DMS79 (cell line): ENCODE data around the gene CHODL.

ENCODE experiments used
- DNase-seq: peaks from one replicate; lab custom pipeline; 2025; lab: John Stamatoyannopoulos, UW

Gene CHODL, protein sequence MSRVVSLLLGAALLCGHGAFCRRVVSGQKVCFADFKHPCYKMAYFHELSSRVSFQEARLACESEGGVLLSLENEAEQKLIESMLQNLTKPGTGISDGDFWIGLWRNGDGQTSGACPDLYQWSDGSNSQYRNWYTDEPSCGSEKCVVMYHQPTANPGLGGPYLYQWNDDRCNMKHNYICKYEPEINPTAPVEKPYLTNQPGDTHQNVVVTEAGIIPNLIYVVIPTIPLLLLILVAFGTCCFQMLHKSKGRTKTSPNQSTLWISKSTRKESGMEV

DNA sequence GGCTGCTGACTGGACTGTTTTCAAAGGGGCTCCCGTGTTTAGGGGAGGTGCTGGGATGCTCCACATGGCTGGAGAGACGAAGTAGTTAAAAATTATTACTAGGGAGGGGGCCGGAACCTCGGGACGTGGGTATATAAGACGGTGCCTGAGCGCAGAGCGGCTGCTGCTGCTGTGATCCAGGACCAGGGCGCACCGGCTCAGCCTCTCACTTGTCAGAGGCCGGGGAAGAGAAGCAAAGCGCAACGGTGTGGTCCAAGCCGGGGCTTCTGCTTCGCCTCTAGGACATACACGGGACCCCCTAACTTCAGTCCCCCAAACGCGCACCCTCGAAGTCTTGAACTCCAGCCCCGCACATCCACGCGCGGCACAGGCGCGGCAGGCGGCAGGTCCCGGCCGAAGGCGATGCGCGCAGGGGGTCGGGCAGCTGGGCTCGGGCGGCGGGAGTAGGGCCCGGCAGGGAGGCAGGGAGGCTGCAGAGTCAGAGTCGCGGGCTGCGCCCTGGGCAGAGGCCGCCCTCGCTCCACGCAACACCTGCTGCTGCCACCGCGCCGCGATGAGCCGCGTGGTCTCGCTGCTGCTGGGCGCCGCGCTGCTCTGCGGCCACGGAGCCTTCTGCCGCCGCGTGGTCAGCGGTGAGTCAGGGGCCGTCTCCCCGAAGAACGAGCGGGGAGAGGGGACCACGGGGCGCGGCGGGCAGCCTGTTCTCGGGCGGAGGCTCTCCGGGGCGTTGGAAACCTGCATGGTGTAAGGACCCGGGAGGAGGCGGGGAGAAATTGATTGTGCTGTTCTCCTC lies at the start of gene CHODL:
CHODL (plus strand) TSS at position 163 of the 793 bp plus-strand sequence; CDS start at position 554, 391 bp downstream.
- DNase-seq: peak; percentile 35

DNA sequence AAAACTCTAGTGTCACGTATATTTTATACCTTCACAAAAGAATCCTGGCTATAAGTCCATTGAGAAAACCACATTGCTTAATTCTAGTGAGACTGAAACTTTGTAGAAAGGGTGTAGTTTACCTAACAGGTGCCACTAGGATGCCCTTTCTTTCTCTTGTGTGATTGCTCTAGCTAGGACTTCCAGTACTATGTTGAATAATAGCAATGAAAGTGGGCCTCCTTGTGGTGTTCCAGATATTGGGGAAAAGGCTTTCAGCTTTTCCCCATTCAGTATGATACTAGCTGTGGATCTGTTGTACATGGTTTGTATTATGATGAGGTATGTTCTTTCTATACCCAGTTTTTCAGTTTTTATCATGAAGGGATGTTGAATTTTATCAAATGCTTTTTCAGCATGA lies 39.7 kb upstream of the CHODL start:
- DNase-seq: no peak

DNA sequence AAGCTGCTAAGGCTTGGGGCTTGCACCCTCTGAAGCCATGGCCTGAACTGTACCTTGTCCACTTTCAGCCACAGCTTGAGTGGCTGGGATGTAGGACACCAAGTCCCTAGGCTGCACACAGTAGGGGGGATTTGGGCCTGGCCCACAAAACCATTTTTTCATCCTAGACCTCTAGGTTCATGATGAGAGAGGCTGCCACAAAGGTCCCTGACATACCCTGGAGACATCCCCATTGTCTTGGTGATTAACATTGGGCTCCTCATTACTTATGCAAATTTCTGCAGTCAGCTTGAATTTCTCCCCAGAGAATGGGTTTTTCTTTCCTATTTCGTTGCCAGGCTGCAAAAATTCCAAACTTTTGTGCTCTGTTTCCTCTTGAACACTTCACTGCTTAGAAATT lies 26.3 kb upstream of the CHODL start:
- no peak for DNase-seq

DNA sequence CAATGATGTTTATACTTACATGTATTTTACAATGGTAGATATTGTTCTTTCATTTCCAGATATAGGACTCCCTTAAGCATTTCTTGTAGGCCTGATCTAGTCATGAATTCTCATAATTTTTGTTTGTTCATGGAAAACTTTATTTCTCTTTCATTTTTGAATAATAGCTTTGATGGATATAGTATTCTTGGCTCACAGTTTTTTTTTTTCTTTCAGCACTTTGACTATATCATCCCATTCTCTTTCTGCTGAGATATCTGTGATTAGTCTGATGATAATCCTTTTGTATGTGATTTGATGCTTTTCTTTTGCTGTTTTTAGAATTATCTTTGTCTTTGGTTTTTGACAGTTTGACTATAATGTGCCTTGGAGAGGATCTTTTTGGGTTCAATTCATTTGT lies 24.1 kb upstream of the CHODL start:
- no peak for DNase-seq

DNA sequence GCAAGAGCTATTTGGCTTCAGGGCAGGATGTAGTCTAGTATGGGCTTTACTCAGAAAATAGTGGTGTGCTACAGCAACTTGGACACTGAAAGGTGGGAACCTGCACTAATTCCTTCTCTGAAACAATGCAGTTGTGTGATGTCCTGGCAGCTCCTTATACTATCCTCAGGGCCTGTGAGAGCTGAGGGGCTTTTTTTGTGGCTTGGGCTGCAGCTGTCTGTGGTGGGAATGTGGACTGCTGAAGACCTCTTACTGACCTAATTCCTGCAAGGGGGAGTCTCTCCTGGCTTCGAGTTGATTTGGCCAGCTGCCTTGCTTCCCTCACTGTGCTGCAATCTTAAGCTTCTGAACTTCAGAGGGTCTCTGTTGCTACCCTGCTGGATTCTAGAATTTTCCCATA lies 22.3 kb upstream of the CHODL start:
- no peak for DNase-seq

DNA sequence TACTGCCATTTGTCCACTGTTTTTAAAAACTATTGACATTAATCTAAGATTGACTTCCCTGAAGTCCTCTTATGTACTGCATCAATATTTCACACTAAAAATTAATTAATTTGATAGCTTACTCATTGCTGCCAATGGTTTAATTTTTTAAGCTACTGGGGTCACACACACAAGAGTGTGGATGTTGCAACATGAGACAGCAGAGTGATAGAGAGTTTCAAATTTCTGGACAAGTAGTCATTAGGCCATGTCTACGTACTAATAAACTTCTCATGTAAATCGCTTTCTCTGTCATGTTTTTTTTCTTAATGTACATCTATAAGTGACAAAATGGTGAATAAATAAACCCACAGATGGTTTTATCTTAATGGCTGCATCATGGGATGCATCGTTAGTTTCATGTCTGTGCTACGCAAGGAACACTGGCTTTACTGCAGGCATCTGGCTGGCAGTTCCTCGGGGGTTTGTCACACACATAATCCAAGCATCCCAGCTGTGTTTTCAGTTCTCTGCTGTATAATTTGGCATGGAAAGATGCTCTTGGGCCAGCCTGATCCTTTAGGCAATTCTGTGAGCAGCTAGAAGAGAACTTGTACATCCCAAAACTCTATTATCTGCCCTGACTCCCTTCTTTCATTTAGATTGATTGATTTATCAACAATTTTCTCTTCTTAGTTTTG lies 16.4 kb upstream of the CHODL start:
- no peak for DNase-seq

DNA sequence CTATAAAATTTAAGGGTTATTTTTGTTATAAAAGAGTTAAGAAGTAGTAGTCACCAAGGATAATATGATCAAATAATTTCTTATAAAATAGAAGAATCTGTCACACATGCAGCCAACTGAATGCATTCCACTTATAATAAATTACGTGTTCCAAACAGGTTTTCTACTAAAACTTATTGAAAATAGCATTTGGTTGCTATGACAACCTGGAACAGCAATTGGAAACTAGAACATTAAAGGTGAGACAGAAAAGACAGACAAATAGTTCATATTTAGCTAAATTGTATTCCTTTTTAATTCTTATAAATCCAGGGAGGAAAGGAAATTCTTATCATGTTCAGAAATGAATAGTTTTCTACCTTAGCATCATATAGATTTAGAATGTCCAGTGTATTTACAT lies 9.1 kb upstream of the CHODL start:
- DNase-seq: no peak

DNA sequence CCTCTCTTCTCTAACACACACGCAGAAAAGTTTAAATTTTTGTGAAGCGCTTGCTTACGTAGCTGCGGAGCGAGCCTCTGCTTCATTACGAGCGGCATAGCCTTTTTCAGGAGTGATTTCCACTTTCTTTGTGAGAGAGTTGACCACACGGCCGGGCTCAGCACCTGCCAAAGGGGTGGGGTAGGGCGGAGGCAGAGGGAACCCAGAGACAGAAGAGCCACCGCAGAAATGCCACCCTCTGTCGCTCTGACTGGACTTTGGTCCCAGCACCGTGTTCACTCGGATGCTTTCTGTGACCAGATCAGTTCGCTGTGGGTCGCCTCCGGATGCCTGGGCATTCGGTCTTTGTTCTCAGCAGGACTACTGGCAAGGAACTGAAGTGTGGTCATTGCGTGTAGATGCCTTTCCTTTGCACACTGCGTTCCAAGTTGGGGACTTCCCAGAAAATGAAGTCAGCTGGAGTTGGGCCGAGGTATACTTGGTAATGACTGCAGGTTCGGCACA lies 883 bp downstream of the CHODL start:
- peak; percentile 6 for DNase-seq

DNA sequence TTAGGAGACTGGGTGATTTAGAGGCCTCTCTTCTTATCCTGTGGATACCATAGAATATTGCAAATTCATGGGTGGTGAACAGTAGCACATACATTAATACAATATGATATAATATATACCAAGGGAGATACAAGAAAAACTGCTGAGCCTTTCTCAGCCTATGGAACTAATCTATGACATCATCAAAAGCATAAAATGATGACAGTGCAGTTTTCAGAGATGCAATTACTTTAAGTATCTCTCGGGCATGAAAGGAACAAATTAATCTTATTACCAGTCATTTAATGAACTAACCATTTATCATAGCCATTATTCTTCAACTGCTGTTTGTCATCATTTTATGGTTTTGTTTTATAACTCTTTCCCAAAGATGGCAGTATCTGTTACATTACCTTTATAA lies 3.5 kb downstream of the CHODL start:
- DNase-seq: no peak

DNA sequence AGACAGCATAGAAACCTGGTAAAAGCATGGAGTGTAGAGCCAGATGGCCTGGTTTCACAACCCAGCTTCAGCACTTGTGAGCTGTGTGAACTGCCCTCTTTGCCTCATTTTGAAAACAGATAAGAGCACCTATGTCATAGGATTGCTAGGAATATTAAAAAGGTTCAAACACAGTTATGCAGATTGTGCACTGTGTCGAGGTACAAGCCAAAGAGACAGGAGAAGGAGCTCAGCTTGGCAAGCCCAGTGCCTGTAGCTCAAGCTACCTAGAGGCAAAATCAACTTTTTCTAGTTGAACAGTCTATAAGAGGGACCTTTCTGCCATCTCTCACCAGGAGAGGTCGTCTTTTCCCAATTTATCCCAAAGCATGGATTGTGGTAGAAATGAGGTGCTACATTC lies 5.0 kb downstream of the CHODL start:
- no peak for DNase-seq

DNA sequence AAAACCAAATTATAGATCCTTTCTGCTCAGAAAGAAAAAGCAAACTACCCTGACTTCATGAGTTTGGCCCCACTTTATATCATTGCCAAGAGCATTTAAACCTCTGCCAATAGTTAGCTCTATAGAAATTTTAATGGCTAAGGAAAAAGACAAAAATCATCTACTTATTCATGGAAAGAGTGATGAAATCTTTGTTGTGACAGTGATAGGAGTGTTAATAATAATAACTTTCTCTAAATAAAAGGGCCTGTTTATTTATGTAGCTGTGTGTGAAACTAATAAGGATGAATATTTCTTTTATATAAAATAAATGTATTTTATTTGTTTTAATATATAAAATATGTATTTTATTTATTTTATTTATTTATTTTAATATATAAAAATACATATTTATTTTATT lies 6.4 kb downstream of the CHODL start:
- DNase-seq: no peak

DNA sequence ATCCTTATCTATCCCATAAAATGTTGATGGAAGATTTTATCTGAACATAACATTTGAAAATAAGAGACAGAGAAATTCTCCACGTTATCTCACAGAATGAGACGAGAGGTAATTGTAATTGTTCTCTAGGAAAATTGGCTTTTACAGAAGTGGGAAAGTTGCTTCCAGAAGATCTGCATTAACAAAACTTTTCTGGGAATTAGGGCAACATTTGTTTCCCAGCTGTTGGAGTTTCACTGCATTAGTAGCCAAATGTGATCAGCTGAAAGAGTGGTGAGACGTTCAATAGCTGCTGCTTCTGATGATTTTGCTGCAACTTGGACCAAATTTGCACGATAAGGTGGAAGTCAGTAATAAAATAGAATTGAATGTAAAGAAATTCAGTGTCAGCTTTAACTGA lies 7.6 kb downstream of the CHODL start:
- DNase-seq: no peak

DNA sequence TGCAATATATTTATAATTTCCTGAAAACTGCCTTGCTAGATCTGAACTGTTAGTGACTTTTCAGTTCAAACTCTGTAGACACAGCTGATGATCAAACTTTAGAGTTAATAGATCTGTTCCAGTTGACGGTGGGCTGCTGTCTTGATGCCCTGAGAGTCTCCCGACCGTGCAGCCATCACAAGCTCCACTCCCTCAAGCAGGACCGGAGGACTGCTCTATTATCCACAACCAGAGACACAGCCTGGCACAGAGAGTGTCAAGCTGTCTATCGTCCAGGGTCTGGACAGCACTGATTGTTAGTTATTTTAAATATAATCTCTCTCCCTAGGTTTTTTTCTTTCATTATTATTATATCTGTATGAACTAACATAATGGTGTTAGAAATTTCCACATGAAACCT lies 8.0 kb downstream of the CHODL start:
- DNase-seq: no peak

DNA sequence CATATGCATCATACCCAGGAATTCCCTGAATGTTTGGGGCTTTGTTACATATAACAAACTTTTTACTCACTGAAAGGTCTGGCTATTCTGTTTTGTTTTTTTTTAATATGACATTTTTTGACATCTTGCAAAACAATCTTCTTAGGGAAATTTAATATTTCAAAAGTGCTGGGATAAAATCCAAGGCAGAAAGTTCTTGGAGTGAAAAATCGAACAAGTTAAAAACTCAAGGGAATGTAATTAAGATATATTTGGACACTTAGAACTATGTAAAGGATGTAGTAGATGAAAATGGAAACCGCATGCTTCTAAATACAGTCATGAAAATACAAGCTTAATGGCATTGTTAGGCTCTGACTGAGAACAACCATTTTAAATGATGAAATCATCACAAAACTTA lies 8.6 kb downstream of the CHODL start:
- DNase-seq: no peak

DNA sequence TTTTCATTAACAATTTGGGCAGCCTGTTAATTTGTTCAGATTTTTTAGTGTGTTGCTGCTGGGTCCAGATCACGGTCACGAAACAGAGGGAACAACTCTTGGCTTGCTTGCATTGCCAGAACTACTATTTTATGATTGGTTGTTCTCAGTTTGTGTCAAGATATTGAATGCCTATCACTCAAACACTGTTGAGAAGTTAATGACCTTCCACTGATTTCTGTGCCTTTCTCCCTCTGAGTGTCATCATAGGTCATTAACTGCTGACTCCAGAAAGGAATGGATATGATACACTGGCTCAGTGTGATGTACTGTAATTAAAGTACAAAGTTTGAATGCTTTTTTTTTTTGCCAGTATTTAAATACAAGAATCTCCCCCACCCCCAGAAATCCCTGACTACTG lies 9.2 kb downstream of the CHODL start:
- DNase-seq: no peak

DNA sequence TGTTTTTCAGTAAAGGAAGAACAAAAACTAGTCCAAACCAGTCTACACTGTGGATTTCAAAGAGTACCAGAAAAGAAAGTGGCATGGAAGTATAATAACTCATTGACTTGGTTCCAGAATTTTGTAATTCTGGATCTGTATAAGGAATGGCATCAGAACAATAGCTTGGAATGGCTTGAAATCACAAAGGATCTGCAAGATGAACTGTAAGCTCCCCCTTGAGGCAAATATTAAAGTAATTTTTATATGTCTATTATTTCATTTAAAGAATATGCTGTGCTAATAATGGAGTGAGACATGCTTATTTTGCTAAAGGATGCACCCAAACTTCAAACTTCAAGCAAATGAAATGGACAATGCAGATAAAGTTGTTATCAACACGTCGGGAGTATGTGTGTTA lies 21.3 kb downstream of the CHODL start:
- no peak for DNase-seq

DNA sequence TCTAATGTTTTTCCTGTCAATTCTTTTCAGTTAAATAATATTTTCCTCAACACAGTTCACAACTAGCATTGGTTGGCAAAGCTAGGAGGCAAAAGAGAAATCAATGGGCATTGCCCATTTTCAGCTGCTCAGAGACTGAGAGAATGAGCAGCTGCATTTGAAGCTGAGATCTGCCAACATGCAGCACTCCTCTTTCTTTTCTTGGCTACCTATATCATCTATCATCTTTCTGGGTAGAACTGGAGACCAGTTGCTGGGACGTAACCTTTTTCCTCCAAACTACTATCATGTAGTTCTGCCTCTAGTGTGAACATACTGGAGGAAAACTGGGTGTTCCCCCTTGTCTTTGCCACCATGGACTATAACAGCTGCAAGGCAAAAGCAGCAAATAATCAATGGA lies 22.9 kb downstream of the CHODL start:
- DNase-seq: no peak

DNA sequence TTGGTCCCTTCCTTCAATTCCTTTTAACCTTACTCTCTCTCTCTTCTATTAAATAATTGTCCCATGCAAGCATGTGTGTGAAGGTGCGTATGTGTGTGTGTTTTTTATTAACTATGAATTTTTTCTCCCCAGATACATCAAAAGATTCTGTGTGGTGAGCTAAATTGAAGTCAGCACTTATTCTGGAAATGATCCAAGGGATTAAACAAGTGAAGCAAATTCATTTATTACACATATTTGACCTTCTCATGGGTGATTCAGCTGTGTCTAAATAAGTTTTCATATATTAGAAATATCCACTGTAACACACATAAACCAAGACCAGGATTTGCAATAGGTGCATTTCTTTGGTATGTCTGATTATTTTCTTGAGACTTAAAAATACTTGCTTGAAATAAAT lies 24.3 kb downstream of the CHODL start:
- no peak for DNase-seq

DNA sequence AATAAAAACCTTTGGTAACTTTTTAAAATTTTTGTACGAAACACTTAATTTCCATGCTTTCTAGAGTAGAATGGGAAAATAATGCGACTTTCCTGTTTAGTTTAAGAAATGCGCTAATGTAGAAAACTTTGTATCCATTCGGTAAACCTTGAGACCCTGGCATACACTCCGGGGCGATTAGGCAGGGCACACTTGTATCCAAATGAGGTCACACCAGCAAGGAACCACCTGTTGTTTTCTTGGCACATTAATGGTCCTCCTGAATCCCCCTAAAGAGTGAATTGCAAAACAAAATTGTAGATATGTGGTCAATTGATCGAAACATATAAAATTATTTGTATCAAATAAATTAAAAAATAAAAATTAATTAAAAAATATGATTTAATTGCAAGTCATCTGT lies 25.2 kb downstream of the CHODL start:
- no peak for DNase-seq

DNA sequence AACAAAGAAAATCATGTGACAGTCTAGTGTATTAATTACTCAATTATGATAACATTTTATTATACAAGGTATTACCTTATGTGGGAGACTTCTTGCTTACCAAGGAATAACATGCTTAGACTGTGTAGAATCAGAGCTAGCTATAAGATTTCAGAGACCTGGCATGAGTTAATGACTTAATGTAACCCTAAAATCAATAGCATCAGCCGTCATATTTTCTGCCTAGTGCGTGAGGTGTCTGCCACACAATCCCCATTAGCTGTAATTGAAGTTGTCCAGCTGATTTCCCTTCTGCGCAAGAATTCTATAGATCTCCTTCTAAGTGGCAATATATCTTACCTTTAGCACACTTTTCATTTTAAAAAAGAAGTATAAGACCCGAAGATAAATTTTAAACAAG lies 28.8 kb downstream of the CHODL start:
- DNase-seq: no peak

DNA sequence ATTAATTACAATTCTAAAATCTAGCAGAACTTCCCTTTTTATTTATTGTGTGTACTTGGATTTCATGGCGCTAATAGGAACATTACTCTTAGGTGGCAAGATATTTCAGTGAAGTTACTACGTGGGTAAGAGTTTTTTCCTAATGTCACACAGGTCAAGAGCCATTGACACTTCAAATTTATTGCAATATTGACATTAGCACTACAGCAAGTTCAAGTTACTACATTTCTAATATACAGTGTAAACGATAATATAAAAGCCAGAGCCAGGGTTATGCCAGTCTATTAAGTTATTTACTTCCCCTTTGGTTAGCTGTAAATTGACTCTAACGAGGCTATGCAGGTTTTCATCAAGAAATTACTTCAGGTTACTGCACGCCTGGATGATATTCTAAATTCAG lies 29.7 kb downstream of the CHODL start:
- peak; percentile 26 for DNase-seq

DNA sequence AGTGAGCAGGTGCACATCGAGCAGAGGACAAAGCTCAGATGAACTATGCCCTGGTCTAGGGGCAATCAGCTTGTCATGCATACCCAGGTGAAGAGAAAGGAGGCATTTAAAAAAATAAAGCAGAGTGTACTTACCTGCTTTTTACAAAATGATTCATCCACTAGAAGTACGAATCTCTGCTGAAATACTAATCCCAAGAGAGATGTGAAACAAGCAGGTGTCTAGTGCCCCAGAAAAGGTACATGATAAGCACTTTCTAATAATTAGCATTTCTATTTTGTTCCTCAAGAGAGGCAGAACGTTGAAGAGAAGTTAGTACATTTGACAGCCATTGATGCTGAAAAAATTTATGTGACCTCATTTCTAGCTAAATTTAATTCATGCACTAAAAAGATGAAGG lies 31.1 kb downstream of the CHODL start:
- peak; percentile 87 for DNase-seq

DNA sequence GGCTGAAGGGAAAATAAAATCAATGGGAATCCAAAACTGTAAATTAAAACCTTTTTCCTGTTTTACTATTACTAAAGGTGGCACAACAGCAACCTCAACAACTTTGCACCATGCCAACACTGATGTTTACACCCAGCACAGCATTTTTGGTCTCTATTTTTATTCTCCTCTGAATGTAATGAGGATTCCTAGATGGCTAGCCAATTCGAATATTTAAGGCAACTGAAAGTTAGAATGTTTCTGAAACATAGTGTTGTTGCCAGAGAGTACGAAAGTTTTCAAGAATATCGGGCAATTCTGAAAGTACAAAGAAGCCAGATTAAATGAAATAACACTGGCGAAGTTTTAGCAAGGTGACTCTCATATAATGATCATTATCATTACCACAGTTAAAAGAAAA lies 40.7 kb downstream of the CHODL start:
- DNase-seq: no peak
